Measurements from ENCODE around the gene SLC41A3.
A peak's percentile ranks its signal among the peaks of the same experiment; 100 is the strongest.
"Not testable (repeated sequence)": the region's sequence is repeated elsewhere in the genome, so short reads cannot be mapped to it uniquely, and the experiment has no call there.

SLC41A3 gene

GRCh38 chr3:126023390-126023789 lies 60.5 kb downstream of the SLC41A3 start:
- DNase-seq, result no peak

GRCh38 chr3:126022741-126023359 lies 61.1 kb downstream of the SLC41A3 start:
- DNase-seq, result no peak

DNA sequence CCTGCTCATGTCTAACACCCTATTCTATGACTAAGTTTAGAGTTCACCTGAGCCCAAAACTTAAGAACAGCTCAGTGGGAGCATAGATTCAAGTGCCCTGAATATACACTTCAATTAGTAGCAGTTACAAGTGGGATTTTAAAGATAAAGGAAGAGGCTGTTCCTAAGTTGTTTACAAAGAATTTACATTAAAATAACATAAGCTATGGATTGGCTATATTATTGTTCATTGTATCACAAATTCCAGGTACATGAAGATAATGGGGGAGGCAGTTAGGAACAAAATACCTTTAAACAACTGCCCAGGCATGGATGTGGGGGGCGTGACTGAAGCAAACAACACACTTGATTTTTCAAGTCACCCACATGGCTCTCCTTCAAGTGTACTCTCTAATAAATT lies 62.2 kb downstream of the SLC41A3 start:
- no peak for DNase-seq

GRCh38 chr3:126021224-126021623 lies 62.7 kb downstream of the SLC41A3 start:
- DNase-seq, result no peak

DNA sequence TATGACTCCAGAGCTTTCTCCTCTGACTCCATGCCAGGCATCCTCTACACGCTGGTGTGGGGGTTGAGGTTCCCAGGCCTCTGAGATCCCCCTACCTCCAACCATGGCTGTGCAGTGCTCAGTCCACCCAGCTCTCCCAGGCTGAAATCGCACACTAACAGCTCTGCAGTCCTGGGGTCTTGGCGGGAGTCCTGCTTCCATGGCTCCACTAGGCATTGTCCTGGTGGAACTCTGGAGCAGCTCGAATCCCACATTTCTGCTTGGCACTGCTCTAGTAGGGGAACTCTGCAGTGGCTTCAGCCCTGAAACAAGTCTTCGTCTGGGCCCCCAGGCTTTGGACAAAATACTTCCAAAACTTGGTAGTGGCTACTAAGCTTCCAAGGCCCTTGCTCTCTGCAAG lies 64.2 kb downstream of the SLC41A3 start:
- DNase-seq, result no peak

DNA sequence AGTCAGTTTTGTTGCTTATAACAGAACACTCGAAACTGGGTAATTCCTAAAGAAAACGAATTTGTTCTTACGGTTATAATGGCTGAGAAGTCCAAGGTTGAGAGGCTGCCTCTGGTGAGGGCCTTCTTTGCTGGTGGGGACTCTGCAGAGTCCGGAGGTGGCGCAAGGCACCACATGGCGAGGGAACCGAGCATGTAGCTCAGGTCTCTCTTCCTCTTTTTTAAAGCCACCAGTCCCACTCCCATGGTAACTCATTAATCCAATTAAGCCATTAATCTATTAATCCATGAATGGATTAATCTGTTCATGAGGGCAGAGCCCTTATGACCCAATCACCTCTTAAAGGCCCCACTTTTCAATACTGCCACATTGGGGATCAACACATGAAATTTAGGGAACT lies 64.9 kb downstream of the SLC41A3 start:
- DNase-seq, result no peak

- no peak for DNase-seq
Measured at GRCh38 chr3:126018545-126018944, 65.4 kb downstream of the SLC41A3 start.

DNA sequence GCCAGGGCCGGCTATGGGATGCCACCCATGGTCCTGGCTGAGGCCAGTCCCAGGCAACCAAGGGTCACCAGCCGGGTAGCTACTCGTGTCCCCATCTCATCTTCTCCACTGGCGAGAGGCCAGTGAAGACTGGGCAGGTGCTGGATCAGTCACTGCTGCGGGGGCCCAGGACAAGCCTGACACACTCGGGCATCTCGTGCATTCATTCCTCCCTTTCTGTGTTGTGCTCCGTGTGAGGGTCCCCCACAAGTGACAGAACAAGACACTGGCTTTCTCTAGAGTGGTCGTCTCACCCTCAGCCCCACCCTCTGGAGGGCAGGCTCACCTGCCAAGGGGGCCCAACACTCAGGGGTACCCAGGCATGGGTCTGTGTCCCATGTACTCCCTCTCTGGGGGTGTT lies 66.6 kb downstream of the SLC41A3 start:
- DNase-seq, result no peak

GRCh38 chr3:126016616-126017015 lies 67.3 kb downstream of the SLC41A3 start:
- DNase-seq, result no peak

DNA sequence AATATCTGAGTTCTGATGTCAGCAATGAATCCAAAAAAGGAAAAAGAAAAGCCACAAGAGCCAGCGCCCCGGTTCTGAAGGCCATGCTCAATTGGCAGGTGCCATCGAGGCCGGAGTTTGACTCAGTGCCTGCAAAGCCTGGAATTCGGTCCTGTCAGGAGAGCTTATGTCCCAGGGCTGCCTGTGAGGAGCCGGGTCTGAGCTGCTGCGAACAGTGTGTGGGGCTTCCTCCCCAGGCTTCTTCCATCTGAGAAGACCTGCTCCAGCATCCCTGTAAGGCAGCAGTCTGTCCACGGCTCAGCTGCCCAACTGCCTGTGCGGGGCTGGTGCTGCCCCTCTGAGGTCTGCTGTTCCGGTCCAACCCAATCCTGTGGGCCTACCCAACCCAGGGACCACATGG lies 68.8 kb downstream of the SLC41A3 start:
- no peak for DNase-seq

DNA sequence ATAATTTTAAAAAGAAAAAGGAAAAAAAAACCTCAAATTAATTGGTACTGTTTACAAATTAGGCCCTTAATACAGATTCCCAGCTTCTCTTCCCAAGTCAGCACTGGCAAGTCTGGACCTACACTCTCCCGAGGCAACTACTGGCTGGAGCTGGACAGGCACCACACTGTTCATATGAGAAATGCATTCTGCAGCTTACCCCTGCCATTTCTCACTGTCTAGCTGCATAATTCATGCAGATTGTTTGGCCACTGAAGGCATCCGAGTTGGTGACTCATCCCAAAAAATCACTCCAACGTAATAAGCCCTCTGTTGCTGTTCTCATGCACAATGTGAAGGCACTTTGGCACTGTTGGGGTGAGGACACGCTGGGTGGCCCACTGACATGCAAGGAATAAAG lies 69.7 kb downstream of the SLC41A3 start:
- no peak for DNase-seq

DNA sequence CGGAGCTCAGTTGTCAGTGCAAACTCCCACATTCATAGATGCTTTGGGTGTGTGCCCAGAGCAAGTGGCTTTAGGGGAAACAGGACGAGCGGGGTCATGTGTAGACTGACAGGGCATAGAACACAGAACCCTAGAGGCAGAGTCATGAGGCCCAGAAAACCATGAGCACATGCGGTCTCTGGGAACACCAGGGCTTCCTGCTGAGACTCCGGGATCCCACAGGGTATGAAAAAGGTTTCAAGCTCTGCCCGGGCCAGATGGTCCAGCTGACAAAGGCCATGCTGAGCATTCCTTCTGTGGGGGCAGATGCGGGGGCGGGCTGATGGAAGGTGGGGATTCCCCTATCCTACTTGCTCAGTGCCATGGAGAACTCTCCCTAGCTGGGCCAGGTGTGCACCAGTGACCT lies 70.2 kb downstream of the SLC41A3 start:
- DNase-seq, result no peak

DNA sequence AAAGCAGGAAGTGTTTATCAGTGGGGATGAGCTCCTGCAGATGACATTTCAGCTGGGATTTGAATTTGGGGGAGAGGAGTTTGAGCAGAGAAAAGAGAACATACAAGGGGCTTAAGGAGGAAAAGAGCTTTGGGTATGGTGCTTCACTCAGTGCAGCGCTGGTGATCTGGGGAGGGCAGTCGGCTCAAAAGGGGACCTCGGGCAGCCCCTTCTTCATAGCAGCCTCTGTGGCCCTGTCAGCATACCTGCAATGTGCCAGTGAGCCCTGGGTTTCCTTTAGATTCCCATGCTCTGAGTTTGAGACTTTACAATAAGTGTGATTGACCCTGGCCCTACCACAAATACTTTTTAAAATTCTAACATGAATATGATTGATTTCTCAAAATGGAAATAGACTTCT lies 74.7 kb downstream of the SLC41A3 start:
- no peak for DNase-seq

DNA sequence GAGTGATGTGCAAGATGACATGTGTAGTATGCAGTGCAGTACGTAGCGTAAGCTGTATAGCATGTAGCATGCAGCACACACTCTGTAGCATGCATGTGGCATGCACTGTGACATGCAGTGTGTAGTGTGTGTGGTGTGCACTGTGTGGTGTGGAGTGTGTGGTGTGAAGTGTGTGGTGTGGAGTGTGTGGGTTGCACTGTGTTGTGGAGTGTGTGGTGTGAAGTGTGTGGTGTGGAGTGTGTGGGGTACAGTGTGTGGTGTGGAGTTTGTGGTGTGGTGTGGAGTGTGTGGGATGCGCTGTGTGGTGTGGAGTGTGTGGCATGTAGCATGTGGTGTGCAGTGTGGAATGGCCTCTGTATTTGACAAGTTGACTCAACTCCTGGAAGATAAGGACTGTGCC lies 75.7 kb downstream of the SLC41A3 start:
- DNase-seq, result no peak

DNA sequence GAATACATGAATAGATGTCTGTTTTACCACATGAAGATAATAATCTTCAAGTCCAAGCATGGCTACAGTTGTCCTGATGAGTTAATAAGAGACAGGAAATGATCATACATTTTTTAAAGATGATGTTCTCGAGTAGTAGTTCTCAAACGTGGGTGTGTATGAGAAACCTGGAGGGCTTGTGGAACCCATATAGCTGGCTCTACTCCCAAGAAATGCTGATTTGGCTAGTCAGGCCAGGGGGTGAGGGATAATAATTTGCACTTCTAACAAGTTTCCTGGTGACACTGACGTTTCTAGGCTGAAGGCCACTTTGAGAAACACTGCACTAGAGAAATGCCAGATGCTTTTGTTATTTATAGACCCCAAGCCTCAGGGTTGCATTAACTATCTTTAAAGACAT lies 78.0 kb downstream of the SLC41A3 start:
- DNase-seq, result no peak

GRCh38 chr3:126004692-126005091 lies 79.2 kb downstream of the SLC41A3 start:
- no peak for DNase-seq

GRCh38 chr3:126004217-126004616 lies 79.7 kb downstream of the SLC41A3 start:
- no peak for DNase-seq

GRCh38 chr3:126003447-126004190 lies 80.3 kb downstream of the SLC41A3 start:
- DNase-seq, result no peak

DNA sequence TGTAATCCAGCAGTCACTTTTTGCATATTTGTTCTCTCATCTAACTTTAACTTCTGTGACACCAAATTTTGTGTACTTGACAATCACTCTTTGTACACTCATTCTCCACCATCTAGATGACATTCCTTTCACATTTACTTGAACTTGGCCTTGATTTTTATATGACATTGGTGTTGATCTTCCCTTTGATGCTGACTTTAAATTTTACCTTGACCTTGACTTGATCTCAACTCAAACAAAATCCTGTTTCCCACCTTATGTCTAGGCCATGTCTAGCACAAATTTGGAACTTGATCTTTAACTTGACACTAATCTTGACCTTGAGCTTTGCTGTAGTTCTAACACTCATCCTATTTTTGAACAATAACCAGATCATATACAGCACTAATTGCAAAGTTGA lies 81.7 kb downstream of the SLC41A3 start:
- no peak for DNase-seq

DNA sequence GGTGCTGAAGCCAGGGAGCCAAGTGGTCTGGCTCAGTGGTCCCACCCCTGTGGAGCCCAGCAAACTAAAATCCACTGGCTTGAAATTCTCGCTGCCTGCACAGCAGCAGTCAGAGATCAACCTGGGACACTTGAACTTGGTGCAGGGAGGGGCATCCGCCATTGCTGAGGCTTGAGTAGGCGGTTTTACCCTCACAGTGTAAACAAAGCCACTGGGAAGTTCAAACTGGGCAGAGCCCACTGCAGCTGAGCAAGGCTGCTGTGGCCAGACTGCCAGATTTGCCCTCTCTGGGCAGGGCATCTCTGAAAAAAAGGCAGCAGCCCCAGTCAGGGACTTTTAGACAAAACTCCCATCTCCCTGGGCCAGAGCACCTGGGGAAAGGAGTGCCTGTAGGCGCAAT lies 87.2 kb downstream of the SLC41A3 start:
- not testable (repeated sequence) for DNase-seq

- peak; percentile 46 for DNase-seq
Measured at GRCh38 chr3:125990253-125990970, 93.5 kb downstream of the SLC41A3 start.

- DNase-seq, result not testable (repeated sequence)
Measured at GRCh38 chr3:125984951-125985350, 99.0 kb downstream of the SLC41A3 start.

GRCh38 chr3:125977104-125977503 lies 106.8 kb downstream of the SLC41A3 start:
- not testable (repeated sequence) for DNase-seq

GRCh38 chr3:125976003-125976390 lies 107.9 kb downstream of the SLC41A3 start:
- DNase-seq, result not testable (repeated sequence)
